Neural cell (in vitro differentiated cells): ENCODE results near the gene DIP2C. TPM values are rescaled to one million over a fixed set of nuclear protein-coding genes. Genes with fewer than 3 reads are reported as not detected.

Experiments
- H2AFZ ChIP-seq: fragments of 200-600, 300-800 bp; sonication (generic), shearing (Covaris generic); 2 replicates; pipeline ENCODE4 v1.6.0; 2014; ENCODE audit warnings: low read depth, mild to moderate bottlenecking, antibody characterized with exemption, low read length, moderate library complexity
- H3F3A ChIP-seq: fragments of 200-600 bp; shearing (Covaris generic); 2 replicates; pipeline ENCODE4 v1.6.1; 2016; ENCODE audit warnings: mild to moderate bottlenecking, moderate library complexity, mixed read lengths, antibody characterized with exemption, low read length; ENCODE audit not compliant: insufficient read depth, poor library complexity, severe bottlenecking
- H3K27ac ChIP-seq: fragments of 200-600, 300-800 bp; sonication (generic), shearing (Covaris generic); 2 replicates; pipeline ENCODE4 v1.5.1; 2014; ENCODE audit warnings: mild to moderate bottlenecking, low read length, moderate library complexity
- H3K27me3 ChIP-seq: fragments of 300-800, 200-600 bp; sonication (generic), shearing (Covaris generic); 2 replicates; pipeline ENCODE4 v1.6.0; 2014; ENCODE audit warnings: mild to moderate bottlenecking, low read depth, low read length, moderate library complexity; ENCODE audit not compliant: insufficient read depth
- H3K36me3 ChIP-seq: fragments of 300-800, 200-600 bp; sonication (generic), shearing (Covaris generic); 2 replicates; pipeline ENCODE4 v1.5.1; 2014; ENCODE audit warnings: mild to moderate bottlenecking, antibody characterized with exemption, low read length, moderate library complexity; ENCODE audit not compliant: insufficient read depth
- H3K4me2 ChIP-seq: fragments of 300-800, 200-600 bp; sonication (generic), shearing (Covaris generic); 2 replicates; pipeline ENCODE4 v1.6.0; 2014; ENCODE audit warnings: mild to moderate bottlenecking, low read length
- H3K4me3 ChIP-seq: fragments of 300-800, 200-600 bp; sonication (generic), shearing (Covaris generic); 2 replicates; pipeline ENCODE4 v1.5.1; 2014; ENCODE audit warnings: mild to moderate bottlenecking, low read length, moderate library complexity
- H3K79me2 ChIP-seq: fragments of 200-600 bp; shearing (Covaris generic); replicated peaks from 2 replicates; pipeline ENCODE4 v1.6.0; 2014; ENCODE audit warnings: mild to moderate bottlenecking, low read length, moderate library complexity; ENCODE audit not compliant: insufficient read depth
- H3K9ac ChIP-seq: fragments of 300-800, 200-600 bp; sonication (generic), shearing (Covaris generic); 2 replicates; pipeline ENCODE4 v1.6.1; 2016; ENCODE audit warnings: mild to moderate bottlenecking, low read length, mixed read lengths
- H3K9me2 ChIP-seq: fragments of 200-600 bp; shearing (Covaris generic); 2 replicates; pipeline ENCODE4 v1.6.1; 2016; ENCODE audit warnings: mild to moderate bottlenecking, low read length, mixed read lengths; ENCODE audit not compliant: insufficient read depth
- H3K9me3 ChIP-seq: fragments of 200-600, 300-800 bp; sonication (generic), shearing (Covaris generic); 2 replicates; pipeline ENCODE4 v1.6.1; 2016; ENCODE audit warnings: mild to moderate bottlenecking, mixed run types, low read length, moderate library complexity, mixed read lengths
- H4K20me1 ChIP-seq: fragments of 200-600 bp; shearing (Covaris generic); 2 replicates; pipeline ENCODE4 v1.6.1; 2016; ENCODE audit warnings: mild to moderate bottlenecking, mixed run types; ENCODE audit not compliant: insufficient read depth
- EP300 ChIP-seq: fragments of 450-650 bp; conservative IDR thresholded peaks from 2 replicates; pipeline ENCODE4 v1.6.1; 2014; ENCODE audit warnings: antibody characterized with exemption, mild to moderate bottlenecking, moderate library complexity; ENCODE audit not compliant: poor library complexity, severe bottlenecking
- EZH2 ChIP-seq: fragments of 200-600, 300-800 bp; shearing (Covaris generic), sonication (generic); IDR thresholded peaks from 2 replicates; pipeline ENCODE4 v1.6.1; 2014; ENCODE audit warnings: antibody characterized with exemption, low read length, borderline replicate concordance, mild to moderate bottlenecking; ENCODE audit not compliant: insufficient read depth, poor library complexity, severe bottlenecking
- MXI1 ChIP-seq: fragments of 450-650 bp; conservative IDR thresholded peaks from 2 replicates; pipeline ENCODE4 v1.6.1; 2014; ENCODE audit warnings: antibody characterized with exemption, mild to moderate bottlenecking; ENCODE audit not compliant: poor library complexity, severe bottlenecking
- POLR2AphosphoS5 ChIP-seq: IDR thresholded peaks from 2 replicates; pipeline ENCODE4 v1.6.1; 2012
- RAD21 ChIP-seq: fragments of 450-650 bp; conservative IDR thresholded peaks from 2 replicates; pipeline ENCODE4 v1.6.1; 2014; ENCODE audit warnings: antibody characterized with exemption, mild to moderate bottlenecking, moderate library complexity
- SMC3 ChIP-seq: fragments of 450-650 bp; conservative IDR thresholded peaks from 2 replicates; pipeline ENCODE4 v1.6.1; 2014; ENCODE audit warnings: antibody characterized with exemption, mild to moderate bottlenecking, moderate library complexity; ENCODE audit not compliant: poor library complexity
- TAF1 ChIP-seq: IDR thresholded peaks from 2 replicates; pipeline ENCODE4 v1.6.1; 2012; ENCODE audit warnings: low read depth
- polyA plus RNA-seq: library from polyadenylated mRNA; depleted of rRNA; stranded (reverse); fragments of >200 nt; gene quantifications from 2 replicates; pipeline ENCODE4 v1.2.3, GENCODE V29; 2014
- TF ChIP-seq, protein P1 (sequence below): IDR thresholded peaks from 2 replicates; pipeline ENCODE4 v1.6.1; 2012; ENCODE audit warnings: borderline replicate concordance
- TF ChIP-seq, protein P2 (sequence below): fragments of 450-650 bp; IDR thresholded peaks from 2 replicates; pipeline ENCODE4 v1.5.1; 2014; ENCODE audit warnings: antibody characterized with exemption, mild to moderate bottlenecking, moderate library complexity; ENCODE audit not compliant: poor library complexity, severe bottlenecking

Gene DIP2C
- polyA plus RNA-seq, 1 donor from 2014 or later = 24.1 TPM

DNA sequence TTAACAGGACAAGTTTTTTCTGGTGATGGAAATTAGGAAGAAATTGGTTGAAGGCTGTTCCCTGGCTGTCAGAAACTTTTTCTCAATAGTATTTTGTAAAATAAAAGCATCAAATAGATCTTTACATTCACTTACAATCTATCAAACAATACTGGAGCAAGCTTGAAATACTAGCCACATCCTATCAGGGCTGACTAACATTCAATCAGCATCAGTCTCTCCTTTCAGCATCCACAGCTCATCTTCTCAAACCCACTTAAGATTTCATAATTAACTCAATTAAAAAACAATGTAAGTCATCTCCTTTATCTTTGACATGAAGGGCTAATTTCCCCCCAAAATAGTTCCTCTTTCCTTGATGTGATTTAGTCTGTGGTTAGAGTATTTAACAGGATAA is 80.2 kb downstream of the DIP2C start:
- Histone ChIP-seq H3K9me3 (no peaks in the 10 kb centered on the region), H3F3A (no peaks in the 10 kb centered on the region), H2AFZ (no peak overlapping the region), H3K27ac (no peak overlapping the region), H3K36me3 (no peaks in the 10 kb centered on the region), H3K27me3 (no peaks in the 10 kb centered on the region), H3K9ac (no peak overlapping the region), H3K4me2 (no peak overlapping the region), H3K9me2 (no peaks in the 10 kb centered on the region), H3K79me2 (peaks cover 64% of the 10 kb centered on the region), H4K20me1 (peaks cover 24% of the 10 kb centered on the region), H3K4me3 (no peak overlapping the region)
- no peak for TF ChIP-seq SMC3
- no peak for TF ChIP-seq MXI1
- TF ChIP-seq TAF1 = no peak
- TF ChIP-seq, protein P1, sequence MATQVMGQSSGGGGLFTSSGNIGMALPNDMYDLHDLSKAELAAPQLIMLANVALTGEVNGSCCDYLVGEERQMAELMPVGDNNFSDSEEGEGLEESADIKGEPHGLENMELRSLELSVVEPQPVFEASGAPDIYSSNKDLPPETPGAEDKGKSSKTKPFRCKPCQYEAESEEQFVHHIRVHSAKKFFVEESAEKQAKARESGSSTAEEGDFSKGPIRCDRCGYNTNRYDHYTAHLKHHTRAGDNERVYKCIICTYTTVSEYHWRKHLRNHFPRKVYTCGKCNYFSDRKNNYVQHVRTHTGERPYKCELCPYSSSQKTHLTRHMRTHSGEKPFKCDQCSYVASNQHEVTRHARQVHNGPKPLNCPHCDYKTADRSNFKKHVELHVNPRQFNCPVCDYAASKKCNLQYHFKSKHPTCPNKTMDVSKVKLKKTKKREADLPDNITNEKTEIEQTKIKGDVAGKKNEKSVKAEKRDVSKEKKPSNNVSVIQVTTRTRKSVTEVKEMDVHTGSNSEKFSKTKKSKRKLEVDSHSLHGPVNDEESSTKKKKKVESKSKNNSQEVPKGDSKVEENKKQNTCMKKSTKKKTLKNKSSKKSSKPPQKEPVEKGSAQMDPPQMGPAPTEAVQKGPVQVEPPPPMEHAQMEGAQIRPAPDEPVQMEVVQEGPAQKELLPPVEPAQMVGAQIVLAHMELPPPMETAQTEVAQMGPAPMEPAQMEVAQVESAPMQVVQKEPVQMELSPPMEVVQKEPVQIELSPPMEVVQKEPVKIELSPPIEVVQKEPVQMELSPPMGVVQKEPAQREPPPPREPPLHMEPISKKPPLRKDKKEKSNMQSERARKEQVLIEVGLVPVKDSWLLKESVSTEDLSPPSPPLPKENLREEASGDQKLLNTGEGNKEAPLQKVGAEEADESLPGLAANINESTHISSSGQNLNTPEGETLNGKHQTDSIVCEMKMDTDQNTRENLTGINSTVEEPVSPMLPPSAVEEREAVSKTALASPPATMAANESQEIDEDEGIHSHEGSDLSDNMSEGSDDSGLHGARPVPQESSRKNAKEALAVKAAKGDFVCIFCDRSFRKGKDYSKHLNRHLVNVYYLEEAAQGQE = no peak
- no peak for TF ChIP-seq RAD21
- TF ChIP-seq EP300 = no peak
- no peak for TF ChIP-seq POLR2AphosphoS5
- TF ChIP-seq, protein P2, sequence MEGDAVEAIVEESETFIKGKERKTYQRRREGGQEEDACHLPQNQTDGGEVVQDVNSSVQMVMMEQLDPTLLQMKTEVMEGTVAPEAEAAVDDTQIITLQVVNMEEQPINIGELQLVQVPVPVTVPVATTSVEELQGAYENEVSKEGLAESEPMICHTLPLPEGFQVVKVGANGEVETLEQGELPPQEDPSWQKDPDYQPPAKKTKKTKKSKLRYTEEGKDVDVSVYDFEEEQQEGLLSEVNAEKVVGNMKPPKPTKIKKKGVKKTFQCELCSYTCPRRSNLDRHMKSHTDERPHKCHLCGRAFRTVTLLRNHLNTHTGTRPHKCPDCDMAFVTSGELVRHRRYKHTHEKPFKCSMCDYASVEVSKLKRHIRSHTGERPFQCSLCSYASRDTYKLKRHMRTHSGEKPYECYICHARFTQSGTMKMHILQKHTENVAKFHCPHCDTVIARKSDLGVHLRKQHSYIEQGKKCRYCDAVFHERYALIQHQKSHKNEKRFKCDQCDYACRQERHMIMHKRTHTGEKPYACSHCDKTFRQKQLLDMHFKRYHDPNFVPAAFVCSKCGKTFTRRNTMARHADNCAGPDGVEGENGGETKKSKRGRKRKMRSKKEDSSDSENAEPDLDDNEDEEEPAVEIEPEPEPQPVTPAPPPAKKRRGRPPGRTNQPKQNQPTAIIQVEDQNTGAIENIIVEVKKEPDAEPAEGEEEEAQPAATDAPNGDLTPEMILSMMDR = no peak
- TF ChIP-seq EZH2 = no peak

DNA sequence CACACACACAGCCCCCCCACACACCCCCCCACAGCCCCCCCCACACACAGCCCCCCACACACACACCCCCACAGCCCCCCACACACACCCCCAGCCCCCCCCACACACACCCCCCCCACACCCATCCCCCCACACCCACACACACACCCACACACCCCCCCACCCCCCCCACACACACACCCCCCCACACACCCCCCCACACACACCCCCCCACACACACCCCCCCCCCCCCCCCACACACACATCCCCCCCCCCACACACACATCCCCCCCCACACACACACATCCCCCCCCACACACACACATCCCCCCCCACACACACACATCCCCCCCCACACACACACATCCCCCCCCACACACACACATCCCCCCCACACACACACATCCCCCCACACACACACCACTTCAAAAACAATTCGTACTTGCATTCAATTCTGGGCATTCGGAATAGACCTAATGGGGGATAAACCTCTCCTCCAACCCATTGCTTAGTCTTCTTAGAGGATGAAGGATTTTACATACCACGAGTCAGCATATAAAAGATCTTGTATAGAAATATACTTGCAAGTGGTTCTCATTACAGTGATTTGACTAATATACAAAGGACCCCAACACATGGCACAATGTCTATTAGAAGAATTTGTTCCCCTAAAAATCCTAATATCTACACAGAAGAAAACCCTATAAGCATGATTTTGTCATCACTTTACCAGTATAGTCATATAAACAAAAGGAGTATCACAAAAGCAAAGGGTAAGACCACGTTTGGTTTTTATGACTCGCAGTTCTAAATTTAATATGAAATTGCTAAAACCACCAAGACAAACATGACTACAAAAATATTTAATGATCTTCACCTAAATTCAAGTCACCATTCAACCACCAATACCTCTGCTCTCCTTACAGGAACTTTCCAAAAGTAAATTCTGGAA is 80.9 kb downstream of the DIP2C start:
- Histone ChIP-seq H3K79me2 (peaks cover 62% of the 10 kb centered on the region), H3F3A (no peaks in the 10 kb centered on the region), H3K4me2 (no peak overlapping the region), H3K36me3 (no peaks in the 10 kb centered on the region), H3K9me2 (no peaks in the 10 kb centered on the region), H2AFZ (no peak overlapping the region), H3K27ac (no peak overlapping the region), H3K27me3 (no peaks in the 10 kb centered on the region), H4K20me1 (peaks cover 17% of the 10 kb centered on the region), H3K9ac (no peak overlapping the region), H3K4me3 (no peak overlapping the region), H3K9me3 (no peaks in the 10 kb centered on the region)
- TF ChIP-seq, protein P2 = no peak
- no peak for TF ChIP-seq TAF1
- TF ChIP-seq MXI1 = no peak
- TF ChIP-seq EP300 = no peak
- no peak for TF ChIP-seq POLR2AphosphoS5
- no peak for TF ChIP-seq SMC3
- TF ChIP-seq RAD21 = no peak
- TF ChIP-seq EZH2 = no peak
- TF ChIP-seq, protein P1 = no peak
